HG03378 (cell line): ENCODE results near the gene CFAP210.

Experiments used
- ATAC-seq: cut with Tn5 transposase; IDR thresholded peaks from one replicate; pipeline ENCODE4 v1.9.1; 2021; ENCODE audit warnings: mild to moderate bottlenecking, moderate library complexity; ENCODE audit not compliant: unreplicated experiment

The CFAP210 gene

GRCh38 chr2:169676357-169676756 is 17.8 kb downstream of the CFAP210 start:
- ATAC-seq: no peak

- ATAC-seq: no peak
Observed at GRCh38 chr2:169673921-169674320, 20.3 kb downstream of the CFAP210 start.

- no peak for ATAC-seq
Observed at GRCh38 chr2:169673106-169673505, 21.1 kb downstream of the CFAP210 start.

- no peak for ATAC-seq
Observed at GRCh38 chr2:169672406-169672805, 21.8 kb downstream of the CFAP210 start.

GRCh38 chr2:169670937-169671336 is 23.3 kb downstream of the CFAP210 start:
- ATAC-seq: no peak

GRCh38 chr2:169670215-169670651 is 24.0 kb downstream of the CFAP210 start:
- ATAC-seq: no peak

- no peak for ATAC-seq
Observed at GRCh38 chr2:169667583-169667982, 26.6 kb downstream of the CFAP210 start.

GRCh38 chr2:169664978-169665930 is 29.0 kb downstream of the CFAP210 start:
- no peak for ATAC-seq

- no peak for ATAC-seq
Observed at GRCh38 chr2:169664600-169664977, 29.6 kb downstream of the CFAP210 start.

- ATAC-seq: no peak
Observed at GRCh38 chr2:169663247-169663646, 31.0 kb downstream of the CFAP210 start.

GRCh38 chr2:169662744-169663143 is 31.5 kb downstream of the CFAP210 start:
- no peak for ATAC-seq

- no peak for ATAC-seq
Observed at GRCh38 chr2:169661265-169661664, 32.9 kb downstream of the CFAP210 start.

- ATAC-seq: no peak
Observed at GRCh38 chr2:169659320-169659719, 34.9 kb downstream of the CFAP210 start.

GRCh38 chr2:169658877-169659276 is 35.3 kb downstream of the CFAP210 start:
- no peak for ATAC-seq

- no peak for ATAC-seq
Observed at GRCh38 chr2:169656164-169656563, 38.0 kb downstream of the CFAP210 start.

GRCh38 chr2:169653636-169654035 is 40.6 kb downstream of the CFAP210 start:
- ATAC-seq: no peak

GRCh38 chr2:169649278-169649677 is 44.9 kb downstream of the CFAP210 start:
- no peak for ATAC-seq

- no peak for ATAC-seq
Observed at GRCh38 chr2:169647496-169647895, 46.7 kb downstream of the CFAP210 start.

- no peak for ATAC-seq
Observed at GRCh38 chr2:169644173-169644572, 50.0 kb downstream of the CFAP210 start.

- no peak for ATAC-seq
Observed at GRCh38 chr2:169641464-169641863, 52.7 kb downstream of the CFAP210 start.

- ATAC-seq: no peak
Observed at GRCh38 chr2:169640104-169640503, 54.1 kb downstream of the CFAP210 start.

GRCh38 chr2:169637620-169638019 is 56.6 kb downstream of the CFAP210 start:
- ATAC-seq: no peak
